Progenitor cell of endocrine pancreas (in vitro differentiated cells): Measurements from ENCODE around the gene LDLRAD4. TPM values are rescaled to one million over a fixed set of nuclear protein-coding genes. Genes with fewer than 3 reads are reported as not detected.

Source experiments
- DNase-seq: peaks from one replicate; pipeline ENCODE4 v3.0.0; 2021; ENCODE audit warnings: low spot score; ENCODE audit not compliant: unreplicated experiment
- H3K27ac Mint-ChIP-seq: 2 replicates; pipeline ENCODE4 v1.8.0; 2021; ENCODE audit warnings: mild to moderate bottlenecking, moderate library complexity, mixed read lengths
- H3K27me3 Mint-ChIP-seq: 2 replicates; pipeline ENCODE4 v1.8.0; 2021; ENCODE audit warnings: mixed read lengths
- H3K36me3 Mint-ChIP-seq: 2 replicates; pipeline ENCODE4 v1.8.0; 2022; ENCODE audit warnings: mixed read lengths; ENCODE audit not compliant: insufficient read depth
- H3K4me1 Mint-ChIP-seq: 2 replicates; pipeline ENCODE4 v1.8.0; 2021; ENCODE audit warnings: low read depth, mixed read lengths
- H3K4me3 Mint-ChIP-seq: 2 replicates; pipeline ENCODE4 v1.8.0; 2021; ENCODE audit warnings: low read depth, mild to moderate bottlenecking, moderate library complexity, mixed read lengths
- H3K9me3 Mint-ChIP-seq: 2 replicates; pipeline ENCODE4 v1.8.0; 2021; ENCODE audit warnings: low read depth, mixed read lengths
- total RNA-seq: library from RNA; stranded (reverse); gene quantifications from 2 replicates; pipeline ENCODE4 v1.2.1, GENCODE V29; 2021
- TF ChIP-seq, protein P1 (sequence below): fragments of 200-600 bp; sonication (generic); IDR thresholded peaks from one replicate; pipeline ENCODE4 v1.5.0; 2021; ENCODE audit warnings: antibody characterized with exemption, mild to moderate bottlenecking; ENCODE audit not compliant: unreplicated experiment

The LDLRAD4 gene
- total RNA-seq, 1 donor from 2014 or later, result 3.8 TPM

DNA sequence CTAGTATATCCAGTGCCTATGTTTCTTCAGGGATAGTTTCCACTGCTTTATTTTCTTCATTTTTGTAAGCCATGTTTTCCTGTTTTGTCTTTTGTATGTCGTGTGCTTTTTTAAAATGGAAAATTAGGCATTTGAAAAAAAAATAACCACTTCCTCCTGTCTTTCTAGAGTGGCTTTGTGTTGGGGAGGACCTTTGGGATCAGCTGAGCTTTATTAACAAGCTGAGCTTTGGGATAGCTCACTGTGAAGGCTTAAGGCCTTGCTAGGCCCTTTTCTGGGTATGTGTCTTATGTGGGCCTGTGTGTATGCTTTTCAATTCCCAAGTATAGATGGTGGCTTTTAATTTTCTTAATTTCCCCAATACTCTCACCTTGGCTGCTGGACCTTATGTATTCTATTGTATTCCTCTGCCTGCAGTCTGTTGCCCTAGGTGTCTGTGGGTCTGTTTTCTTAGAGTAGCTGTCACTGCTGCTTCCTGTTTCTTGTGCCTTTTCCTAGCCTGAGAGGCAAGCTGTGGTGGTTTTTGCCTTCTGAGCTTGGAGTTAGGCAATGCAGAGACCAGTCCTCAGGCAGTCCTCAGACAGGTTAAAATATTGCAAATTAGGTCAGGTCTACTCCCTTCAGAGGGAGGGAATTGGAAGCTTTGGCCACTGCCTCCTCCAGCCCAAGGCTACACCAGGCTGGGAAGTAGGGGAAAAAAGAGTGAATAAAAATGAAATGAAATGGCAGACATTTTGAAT is 134.7 kb downstream of the LDLRAD4 start:
- peaks cover 4% of the 10 kb centered on the region for H3K36me3 Mint-ChIP-seq
- no peak overlapping the region for H3K27ac Mint-ChIP-seq
- H3K4me1 Mint-ChIP-seq, result no peaks in the 10 kb centered on the region

DNA sequence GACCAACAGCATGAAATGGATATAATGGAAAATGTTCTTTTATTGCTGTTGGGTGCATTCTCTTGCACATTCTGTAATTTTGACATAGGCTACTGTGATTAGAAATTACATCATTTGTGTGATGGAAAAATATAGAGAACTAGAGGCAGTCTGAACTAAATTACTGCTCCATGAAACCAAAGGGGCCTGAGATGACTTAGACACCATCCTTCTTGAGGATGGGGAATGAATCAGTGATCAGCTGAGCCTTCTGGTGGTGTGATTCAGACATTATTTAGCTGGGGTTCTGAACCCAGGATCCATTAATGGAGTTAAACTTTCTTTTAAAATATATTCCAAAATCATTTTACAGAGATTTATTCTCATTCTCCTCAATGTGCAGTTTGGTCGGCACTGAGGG is 135.8 kb downstream of the LDLRAD4 start:
- Mint-ChIP-seq H3K27me3 (no peaks in the 10 kb centered on the region), H3K27ac (no peak overlapping the region), H3K4me1 (no peaks in the 10 kb centered on the region), H3K36me3 (peaks cover 2% of the 10 kb centered on the region), H3K9me3 (peaks cover 15% of the 10 kb centered on the region), H3K4me3 (no peak overlapping the region)
- TF ChIP-seq, protein P1, sequence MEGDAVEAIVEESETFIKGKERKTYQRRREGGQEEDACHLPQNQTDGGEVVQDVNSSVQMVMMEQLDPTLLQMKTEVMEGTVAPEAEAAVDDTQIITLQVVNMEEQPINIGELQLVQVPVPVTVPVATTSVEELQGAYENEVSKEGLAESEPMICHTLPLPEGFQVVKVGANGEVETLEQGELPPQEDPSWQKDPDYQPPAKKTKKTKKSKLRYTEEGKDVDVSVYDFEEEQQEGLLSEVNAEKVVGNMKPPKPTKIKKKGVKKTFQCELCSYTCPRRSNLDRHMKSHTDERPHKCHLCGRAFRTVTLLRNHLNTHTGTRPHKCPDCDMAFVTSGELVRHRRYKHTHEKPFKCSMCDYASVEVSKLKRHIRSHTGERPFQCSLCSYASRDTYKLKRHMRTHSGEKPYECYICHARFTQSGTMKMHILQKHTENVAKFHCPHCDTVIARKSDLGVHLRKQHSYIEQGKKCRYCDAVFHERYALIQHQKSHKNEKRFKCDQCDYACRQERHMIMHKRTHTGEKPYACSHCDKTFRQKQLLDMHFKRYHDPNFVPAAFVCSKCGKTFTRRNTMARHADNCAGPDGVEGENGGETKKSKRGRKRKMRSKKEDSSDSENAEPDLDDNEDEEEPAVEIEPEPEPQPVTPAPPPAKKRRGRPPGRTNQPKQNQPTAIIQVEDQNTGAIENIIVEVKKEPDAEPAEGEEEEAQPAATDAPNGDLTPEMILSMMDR, result no peak
- no peak for DNase-seq

More for the DNA sequence above, 134.7 kb downstream of the LDLRAD4 start:
- H3K27me3 Mint-ChIP-seq, result no peaks in the 10 kb centered on the region
- DNase-seq, result no peak
- TF ChIP-seq, protein P1, result no peak
- H3K4me3 Mint-ChIP-seq, result no peak overlapping the region
- H3K9me3 Mint-ChIP-seq, result peaks cover 21% of the 10 kb centered on the region

DNA sequence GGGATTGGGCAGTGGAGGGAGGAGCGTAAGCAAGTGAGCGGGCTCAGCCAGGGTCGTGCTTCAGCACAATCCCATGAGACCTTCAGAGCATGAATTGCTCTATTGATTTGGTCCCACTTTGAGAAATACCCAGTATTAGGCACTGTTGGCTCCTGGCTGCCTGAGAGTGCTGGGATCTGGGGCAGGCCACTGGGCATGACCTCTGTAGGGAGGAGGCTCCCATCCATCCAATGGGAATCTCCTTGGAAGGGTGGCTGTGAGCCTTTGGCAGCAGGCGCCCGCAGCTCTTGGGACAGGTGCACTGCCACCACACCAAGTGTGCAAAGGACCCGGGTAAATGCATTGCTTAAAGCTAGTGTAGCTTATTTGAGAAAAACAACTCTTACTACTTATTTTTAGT is 137.5 kb downstream of the LDLRAD4 start:
- no peaks in the 10 kb centered on the region for H3K4me1 Mint-ChIP-seq
- peaks cover 4% of the 10 kb centered on the region for H3K9me3 Mint-ChIP-seq
- TF ChIP-seq, protein P1, result no peak
- H3K36me3 Mint-ChIP-seq, result no peaks in the 10 kb centered on the region
- no peaks in the 10 kb centered on the region for H3K27me3 Mint-ChIP-seq
- H3K27ac Mint-ChIP-seq, result no peak overlapping the region
- no peak for DNase-seq
- H3K4me3 Mint-ChIP-seq, result no peak overlapping the region

DNA sequence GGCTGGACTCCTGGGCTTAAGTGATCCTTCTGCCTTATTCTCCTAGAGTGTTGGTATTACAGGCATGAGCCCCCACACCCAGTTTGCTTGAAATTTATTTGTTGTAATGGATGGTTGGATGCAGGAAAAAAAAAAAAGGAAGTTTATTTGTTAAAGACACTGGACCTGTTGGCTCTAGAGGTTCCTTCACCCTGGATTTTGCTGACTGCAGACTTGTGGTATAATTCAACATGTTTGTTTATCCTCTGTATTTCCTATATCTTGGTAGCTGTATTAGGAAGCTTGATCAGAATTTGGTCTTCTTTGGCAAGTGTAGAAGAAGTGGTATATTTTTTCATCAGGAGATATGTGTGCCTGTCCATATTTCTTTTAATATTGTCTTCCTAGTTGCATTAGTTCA is 138.7 kb downstream of the LDLRAD4 start:
- H3K4me1 Mint-ChIP-seq, result no peaks in the 10 kb centered on the region
- no peaks in the 10 kb centered on the region for H3K9me3 Mint-ChIP-seq
- no peak overlapping the region for H3K4me3 Mint-ChIP-seq
- H3K27me3 Mint-ChIP-seq, result no peaks in the 10 kb centered on the region
- TF ChIP-seq, protein P1, result no peak
- no peak for DNase-seq
- no peaks in the 10 kb centered on the region for H3K36me3 Mint-ChIP-seq
- no peak overlapping the region for H3K27ac Mint-ChIP-seq

DNA sequence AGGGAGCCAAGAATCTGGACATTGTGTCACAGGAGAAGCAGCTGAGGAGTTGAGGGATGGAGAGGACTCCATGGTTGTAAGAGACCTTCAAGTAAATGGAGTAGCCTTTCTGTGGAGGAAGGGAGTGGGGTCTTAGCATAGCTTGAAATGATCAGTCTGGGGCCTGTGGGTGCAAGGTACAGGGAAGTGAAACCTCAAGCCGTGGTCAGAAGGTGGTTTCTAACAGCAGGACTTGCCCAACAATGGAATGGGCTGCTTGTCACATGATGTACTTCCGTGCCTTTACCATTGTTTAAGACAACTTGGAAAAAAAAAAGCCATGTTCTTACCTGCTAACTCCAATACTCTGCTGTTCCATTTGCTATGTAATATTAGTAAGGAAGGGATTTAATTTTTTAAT is 140.7 kb downstream of the LDLRAD4 start:
- Mint-ChIP-seq H3K27ac (no peak overlapping the region), H3K9me3 (no peaks in the 10 kb centered on the region), H3K4me1 (no peaks in the 10 kb centered on the region), H3K27me3 (no peaks in the 10 kb centered on the region), H3K4me3 (no peak overlapping the region), H3K36me3 (no peaks in the 10 kb centered on the region)
- TF ChIP-seq, protein P1, result no peak
- DNase-seq, result no peak
